ENCODE results near the gene PPIF. TPM values are rescaled to one million over a fixed set of nuclear protein-coding genes. Genes with fewer than 3 reads are reported as not detected.

Gene PPIF
- total RNA-seq, 1 experiment from 2014 or later = 80.9 TPM

DNA sequence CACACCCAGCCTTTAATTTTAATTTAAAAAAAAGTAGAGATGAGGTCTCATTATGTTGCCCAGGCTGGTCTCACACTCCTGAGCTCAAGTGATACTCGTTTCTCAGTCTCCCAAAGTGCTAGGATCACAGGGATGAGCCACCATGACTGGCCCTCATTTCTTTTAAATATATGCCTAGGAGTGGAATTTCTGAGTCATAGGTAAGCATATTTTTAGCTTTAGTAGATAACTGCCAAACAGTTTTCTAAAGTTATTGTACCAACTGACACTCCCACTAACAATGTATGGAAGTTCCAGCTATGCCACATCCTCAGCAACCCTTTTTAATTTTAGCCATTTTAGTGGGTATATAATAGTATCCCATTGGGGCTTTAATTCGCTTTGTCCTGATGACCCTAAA is 13.8 kb upstream of the PPIF start:
- Mint-ChIP-seq H3K4me1 (peaks cover 13% of the 10 kb centered on the region), H3K36me3 (peaks cover 8% of the 10 kb centered on the region; the same call in 1 of the 2 replicates), H3K9me3 (peaks cover 19% of the 10 kb centered on the region), H3K27me3 (ENCODE audit: low read depth) (peaks cover 11% of the 10 kb centered on the region), H3K4me3 (no peak overlapping the region), H3K27ac (no peak overlapping the region)
- ChIA-PET POLR2A (no interaction called here), CTCF (interaction anchor here (4.6 kb wide), 1 partner anchor 14 kb away, joined by 24 read pairs; the partner anchor contains the start of gene PPIF)
- TF ChIP-seq FOXJ3 (CRISPR knock-in tag; IDR thresholded peaks at IDR 0.05; ENCODE audit: borderline replicate concordance) (no peak), ZNF219 (CRISPR knock-in tag; IDR thresholded peaks at IDR 0.05; ENCODE audit: borderline replicate concordance) (no peak), ZBTB21 (CRISPR knock-in tag; IDR thresholded peaks at IDR 0.05; ENCODE audit: borderline replicate concordance) (no peak), ETV6 (CRISPR knock-in tag; IDR thresholded peaks at IDR 0.05) (no peak), GRHL2 (CRISPR knock-in tag; IDR thresholded peaks at IDR 0.05; ENCODE audit: insufficient replicate concordance, severe bottlenecking) (no peak), SOX15 (CRISPR knock-in tag; IDR thresholded peaks at IDR 0.05) (no peak), ZNF317 (CRISPR knock-in tag; IDR thresholded peaks at IDR 0.05; ENCODE audit: borderline replicate concordance, low read depth) (no peak), IRF1 (CRISPR knock-in tag; IDR thresholded peaks at IDR 0.05) (no peak), OVOL2 (CRISPR knock-in tag; IDR thresholded peaks at IDR 0.05; ENCODE audit: borderline replicate concordance) (no peak), JUN (CRISPR knock-in tag; IDR thresholded peaks at IDR 0.05) (no peak), CREB1 (CRISPR knock-in tag; IDR thresholded peaks at IDR 0.05) (no peak), ZNF671 (CRISPR knock-in tag; IDR thresholded peaks at IDR 0.05) (no peak), TEAD4 (CRISPR knock-in tag; IDR thresholded peaks at IDR 0.05) (no peak), E2F4 (CRISPR knock-in tag; IDR thresholded peaks at IDR 0.05; ENCODE audit: borderline replicate concordance, low read depth) (no peak), ZNF121 (CRISPR knock-in tag; IDR thresholded peaks at IDR 0.05) (no peak)
- TF ChIP-seq, protein P1, sequence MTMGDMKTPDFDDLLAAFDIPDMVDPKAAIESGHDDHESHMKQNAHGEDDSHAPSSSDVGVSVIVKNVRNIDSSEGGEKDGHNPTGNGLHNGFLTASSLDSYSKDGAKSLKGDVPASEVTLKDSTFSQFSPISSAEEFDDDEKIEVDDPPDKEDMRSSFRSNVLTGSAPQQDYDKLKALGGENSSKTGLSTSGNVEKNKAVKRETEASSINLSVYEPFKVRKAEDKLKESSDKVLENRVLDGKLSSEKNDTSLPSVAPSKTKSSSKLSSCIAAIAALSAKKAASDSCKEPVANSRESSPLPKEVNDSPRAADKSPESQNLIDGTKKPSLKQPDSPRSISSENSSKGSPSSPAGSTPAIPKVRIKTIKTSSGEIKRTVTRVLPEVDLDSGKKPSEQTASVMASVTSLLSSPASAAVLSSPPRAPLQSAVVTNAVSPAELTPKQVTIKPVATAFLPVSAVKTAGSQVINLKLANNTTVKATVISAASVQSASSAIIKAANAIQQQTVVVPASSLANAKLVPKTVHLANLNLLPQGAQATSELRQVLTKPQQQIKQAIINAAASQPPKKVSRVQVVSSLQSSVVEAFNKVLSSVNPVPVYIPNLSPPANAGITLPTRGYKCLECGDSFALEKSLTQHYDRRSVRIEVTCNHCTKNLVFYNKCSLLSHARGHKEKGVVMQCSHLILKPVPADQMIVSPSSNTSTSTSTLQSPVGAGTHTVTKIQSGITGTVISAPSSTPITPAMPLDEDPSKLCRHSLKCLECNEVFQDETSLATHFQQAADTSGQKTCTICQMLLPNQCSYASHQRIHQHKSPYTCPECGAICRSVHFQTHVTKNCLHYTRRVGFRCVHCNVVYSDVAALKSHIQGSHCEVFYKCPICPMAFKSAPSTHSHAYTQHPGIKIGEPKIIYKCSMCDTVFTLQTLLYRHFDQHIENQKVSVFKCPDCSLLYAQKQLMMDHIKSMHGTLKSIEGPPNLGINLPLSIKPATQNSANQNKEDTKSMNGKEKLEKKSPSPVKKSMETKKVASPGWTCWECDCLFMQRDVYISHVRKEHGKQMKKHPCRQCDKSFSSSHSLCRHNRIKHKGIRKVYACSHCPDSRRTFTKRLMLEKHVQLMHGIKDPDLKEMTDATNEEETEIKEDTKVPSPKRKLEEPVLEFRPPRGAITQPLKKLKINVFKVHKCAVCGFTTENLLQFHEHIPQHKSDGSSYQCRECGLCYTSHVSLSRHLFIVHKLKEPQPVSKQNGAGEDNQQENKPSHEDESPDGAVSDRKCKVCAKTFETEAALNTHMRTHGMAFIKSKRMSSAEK (CRISPR knock-in tag; IDR thresholded peaks at IDR 0.05; ENCODE audit: borderline replicate concordance) = no peak
- TF ChIP-seq, protein P2, sequence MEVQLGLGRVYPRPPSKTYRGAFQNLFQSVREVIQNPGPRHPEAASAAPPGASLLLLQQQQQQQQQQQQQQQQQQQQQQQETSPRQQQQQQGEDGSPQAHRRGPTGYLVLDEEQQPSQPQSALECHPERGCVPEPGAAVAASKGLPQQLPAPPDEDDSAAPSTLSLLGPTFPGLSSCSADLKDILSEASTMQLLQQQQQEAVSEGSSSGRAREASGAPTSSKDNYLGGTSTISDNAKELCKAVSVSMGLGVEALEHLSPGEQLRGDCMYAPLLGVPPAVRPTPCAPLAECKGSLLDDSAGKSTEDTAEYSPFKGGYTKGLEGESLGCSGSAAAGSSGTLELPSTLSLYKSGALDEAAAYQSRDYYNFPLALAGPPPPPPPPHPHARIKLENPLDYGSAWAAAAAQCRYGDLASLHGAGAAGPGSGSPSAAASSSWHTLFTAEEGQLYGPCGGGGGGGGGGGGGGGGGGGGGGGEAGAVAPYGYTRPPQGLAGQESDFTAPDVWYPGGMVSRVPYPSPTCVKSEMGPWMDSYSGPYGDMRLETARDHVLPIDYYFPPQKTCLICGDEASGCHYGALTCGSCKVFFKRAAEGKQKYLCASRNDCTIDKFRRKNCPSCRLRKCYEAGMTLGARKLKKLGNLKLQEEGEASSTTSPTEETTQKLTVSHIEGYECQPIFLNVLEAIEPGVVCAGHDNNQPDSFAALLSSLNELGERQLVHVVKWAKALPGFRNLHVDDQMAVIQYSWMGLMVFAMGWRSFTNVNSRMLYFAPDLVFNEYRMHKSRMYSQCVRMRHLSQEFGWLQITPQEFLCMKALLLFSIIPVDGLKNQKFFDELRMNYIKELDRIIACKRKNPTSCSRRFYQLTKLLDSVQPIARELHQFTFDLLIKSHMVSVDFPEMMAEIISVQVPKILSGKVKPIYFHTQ (CRISPR knock-in tag; IDR thresholded peaks at IDR 0.05) = no peak
- TF ChIP-seq, protein P3, sequence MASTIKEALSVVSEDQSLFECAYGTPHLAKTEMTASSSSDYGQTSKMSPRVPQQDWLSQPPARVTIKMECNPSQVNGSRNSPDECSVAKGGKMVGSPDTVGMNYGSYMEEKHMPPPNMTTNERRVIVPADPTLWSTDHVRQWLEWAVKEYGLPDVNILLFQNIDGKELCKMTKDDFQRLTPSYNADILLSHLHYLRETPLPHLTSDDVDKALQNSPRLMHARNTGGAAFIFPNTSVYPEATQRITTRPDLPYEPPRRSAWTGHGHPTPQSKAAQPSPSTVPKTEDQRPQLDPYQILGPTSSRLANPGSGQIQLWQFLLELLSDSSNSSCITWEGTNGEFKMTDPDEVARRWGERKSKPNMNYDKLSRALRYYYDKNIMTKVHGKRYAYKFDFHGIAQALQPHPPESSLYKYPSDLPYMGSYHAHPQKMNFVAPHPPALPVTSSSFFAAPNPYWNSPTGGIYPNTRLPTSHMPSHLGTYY (CRISPR knock-in tag; IDR thresholded peaks at IDR 0.05) = no peak
- TF ChIP-seq, protein P4, sequence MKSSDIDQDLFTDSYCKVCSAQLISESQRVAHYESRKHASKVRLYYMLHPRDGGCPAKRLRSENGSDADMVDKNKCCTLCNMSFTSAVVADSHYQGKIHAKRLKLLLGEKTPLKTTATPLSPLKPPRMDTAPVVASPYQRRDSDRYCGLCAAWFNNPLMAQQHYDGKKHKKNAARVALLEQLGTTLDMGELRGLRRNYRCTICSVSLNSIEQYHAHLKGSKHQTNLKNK (CRISPR knock-in tag; IDR thresholded peaks at IDR 0.05) = no peak
- ATAC-seq = no peak
- no peak for DNase-seq (ENCODE audit: low spot score)

Measured in WTC11 (cell line).